Stimulated activated CD4-positive, alpha-beta T cell treated with anti-CD3 and anti-CD28 coated beads, Interleukin-4, amount 100 ng/mL, for 4 hours (primary cell): ENCODE measurements around the gene MAPKBP1.

Source experiments
- DNase-seq, 2 experiments: peaks; one replicate each; pipeline ENCODE4 v3.0.0-alpha.2; 2020

MAPKBP1 gene

DNA sequence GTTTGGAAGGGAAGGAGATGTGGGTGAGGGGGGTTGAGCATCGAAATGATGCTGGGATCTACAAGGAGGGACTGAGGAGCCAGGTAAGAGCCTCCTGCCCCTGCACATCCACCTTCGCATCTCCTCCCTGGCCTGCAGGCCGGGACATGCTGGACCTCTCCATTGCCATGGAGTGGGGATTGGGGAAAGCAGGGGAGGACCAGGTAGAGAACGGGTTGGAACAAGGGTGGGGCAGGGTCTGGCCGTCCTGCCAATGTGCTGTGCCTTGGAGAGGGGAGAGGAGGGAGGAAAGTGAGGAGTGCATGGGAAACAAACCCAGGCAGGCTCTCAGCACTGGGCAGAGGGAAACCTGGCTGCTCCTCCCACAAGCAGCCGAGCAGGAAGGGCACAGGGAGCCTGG, 74.9 kb downstream of the MAPKBP1 start:
- DNase-seq, result no peak

DNA sequence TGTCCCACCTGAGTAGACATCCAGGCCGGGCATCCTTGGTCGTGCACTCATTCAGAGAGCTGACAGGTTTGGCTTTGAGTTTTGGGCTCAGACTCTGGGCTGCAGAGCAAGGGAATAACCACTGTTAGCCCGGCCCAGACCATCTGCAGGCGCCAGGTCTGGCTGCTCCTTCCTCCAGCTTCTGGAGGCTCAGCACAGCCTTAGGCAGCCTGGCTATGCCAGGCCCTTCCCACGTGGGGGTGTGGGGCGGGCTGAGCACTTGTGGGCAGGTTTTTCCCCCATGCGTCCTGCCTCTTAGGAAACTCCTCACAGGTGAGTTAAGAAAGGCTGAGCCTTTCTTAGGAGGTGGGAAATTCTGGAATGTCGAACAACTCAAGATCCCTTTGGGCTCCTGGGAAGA, 75.6 kb downstream of the MAPKBP1 start:
- no peak for DNase-seq

DNA sequence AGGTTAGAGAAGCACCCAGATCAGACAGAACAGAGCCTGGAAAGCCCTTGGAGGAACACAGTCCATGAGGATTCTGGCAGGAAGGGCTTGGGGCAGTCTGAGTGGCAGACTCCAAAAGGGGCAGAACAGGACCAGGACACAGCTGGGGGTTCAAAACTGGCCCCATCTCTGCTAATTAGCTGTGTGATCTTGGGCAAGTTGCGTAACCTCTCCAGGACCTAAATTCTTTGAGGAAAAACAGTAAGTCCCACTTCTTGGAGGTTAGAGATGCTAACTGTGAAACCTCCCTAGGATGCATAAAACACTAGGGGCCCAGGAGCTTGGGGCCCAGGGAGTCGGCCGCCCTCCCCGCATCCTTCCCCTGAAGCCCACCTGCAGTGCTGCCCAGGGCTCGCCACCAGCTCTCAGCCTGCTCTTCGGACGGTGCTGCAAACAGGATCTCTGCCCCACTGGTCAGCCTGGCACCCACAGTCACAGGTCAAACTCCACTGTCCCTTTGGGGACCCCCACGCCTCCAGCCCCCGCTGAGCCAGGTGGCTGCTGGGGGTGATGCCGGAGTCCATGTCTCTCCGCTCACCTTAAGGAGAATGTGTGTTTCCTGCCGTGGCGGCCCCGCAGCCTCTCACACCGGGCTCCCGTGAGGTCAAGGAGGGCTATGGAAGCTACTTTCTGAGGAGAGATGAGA, 76.3 kb downstream of the MAPKBP1 start:
- DNase-seq, result no peak

DNA sequence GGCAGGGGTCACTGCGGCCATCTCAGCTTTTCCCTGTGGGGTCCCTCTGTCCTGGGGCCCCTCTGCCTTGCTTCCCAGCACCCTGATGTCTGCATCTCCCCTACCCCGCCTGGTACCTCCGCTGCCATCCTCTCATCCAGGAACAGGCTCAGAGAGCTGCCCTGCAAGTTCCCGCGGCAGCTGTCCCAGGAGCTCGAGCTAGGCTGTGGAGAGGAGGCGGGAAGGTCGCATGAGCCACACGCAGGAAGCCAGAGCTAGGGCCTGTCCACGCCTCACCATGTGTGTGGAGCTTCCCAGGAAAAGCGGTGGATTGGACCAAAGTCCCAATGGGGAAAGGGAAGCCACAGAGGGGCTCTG, 76.9 kb downstream of the MAPKBP1 start:
- no peak for DNase-seq

DNA sequence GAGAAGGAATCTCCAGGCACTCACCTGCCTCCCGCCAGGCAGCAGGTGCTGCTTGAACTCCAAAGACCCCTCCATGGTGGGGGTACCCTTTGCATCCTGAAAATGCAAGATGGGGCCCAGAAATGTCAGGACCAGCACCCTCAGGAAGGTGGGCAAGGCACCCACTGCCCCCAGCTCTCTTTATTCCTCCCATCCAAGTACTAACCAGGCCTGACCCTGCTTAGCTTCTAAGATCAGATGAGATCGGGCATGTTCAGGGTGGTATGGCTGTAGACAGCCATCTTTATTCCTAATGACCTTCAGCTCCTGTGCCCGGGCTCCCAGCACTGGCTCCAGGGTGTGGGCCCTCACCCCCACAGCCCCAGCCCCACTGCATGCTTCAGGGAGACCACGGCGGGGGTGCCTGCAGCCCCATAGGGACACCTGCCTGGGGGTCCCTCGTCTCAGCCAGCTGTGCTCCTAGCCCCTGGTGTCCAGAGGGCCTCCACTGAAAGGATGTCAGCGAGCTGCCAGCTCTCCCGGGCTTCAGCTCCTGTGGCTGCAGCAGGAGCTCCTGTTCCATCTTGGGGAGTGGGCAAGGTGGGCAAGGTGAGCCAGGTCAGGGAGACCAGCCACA, 77.6 kb downstream of the MAPKBP1 start:
- DNase-seq, result no peak

DNA sequence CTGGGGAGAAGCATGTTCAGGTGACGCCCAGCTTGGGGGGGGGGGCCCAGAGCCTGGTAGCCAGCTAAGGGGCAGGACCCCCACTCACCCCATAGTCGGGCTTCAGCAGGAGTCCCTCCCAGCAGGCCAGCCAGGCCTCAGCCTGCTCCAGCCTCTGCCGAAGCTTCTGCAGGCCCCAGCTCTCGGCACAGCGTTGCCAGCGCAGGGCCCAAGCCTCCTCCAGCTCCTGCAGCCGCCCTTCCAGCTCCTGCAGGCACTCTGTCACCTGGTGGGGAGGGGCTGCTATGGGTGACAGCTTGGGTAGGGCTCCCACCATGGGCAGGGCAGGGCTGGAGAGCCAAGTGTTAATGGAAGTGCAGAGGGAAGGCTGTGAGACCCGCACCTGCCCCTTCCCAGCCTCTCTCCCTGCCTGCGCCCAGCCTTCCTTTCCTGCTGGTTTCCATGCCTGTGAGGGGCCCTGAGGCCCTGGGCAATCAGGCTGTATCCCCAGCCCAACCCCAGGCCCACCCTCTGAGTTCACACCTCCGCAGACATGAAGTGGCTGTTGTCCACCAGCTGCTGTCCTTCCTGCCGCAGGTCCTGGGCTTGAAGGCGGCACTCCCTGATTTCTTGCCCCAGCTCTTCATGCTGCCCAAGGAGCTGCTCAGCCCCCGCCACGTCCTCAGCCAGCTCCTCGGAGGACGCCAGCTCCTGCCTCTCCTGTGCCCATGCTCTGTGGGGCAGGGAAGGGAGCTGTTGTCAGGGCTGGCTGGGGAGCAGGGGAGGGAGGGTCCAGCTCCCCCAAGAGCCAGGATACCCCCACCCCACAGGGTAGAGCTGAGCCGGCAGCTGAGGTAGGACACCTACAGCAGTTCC, 78.7 kb downstream of the MAPKBP1 start:
- DNase-seq, result no peak

DNA sequence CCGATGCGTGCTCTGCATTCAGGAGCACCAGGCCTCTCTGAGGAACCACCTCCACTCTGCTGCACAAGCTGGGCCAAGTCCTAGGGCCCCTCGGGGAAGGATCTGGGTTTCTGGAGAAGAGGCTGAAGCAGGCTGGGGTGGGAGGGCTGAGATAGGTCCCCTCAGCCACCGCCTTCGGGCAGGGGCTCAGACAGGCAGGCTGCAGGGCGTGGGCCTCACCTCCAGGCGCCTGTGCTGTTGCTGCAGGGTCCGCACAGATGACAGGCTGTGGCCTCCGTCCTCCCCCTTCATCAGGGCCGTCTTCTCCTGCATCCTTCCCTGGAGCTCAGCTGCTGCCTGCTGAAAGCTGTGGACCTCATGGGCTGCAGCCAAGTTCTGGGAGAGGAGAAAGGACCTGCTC, 79.5 kb downstream of the MAPKBP1 start:
- no peak for DNase-seq

DNA sequence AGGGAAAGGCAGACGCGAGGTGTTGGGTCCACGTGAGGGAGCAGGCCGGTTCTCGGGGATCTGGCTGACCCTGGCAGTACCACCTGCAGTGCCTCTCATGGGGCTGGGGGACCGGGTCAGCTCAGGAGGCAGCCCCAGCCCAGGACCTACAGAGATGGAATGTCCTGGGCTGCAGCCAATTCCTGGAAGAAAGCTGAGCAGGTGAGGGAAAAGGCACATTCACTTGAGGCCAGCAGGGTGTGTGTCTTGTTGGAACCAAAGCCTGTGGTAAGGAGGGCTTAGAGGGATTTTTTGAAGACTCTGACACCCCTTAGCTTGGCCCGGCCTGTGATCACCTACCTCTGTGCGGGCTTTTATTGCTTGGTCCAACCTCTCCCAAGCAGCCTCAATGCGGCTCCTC, 80.2 kb downstream of the MAPKBP1 start:
- no peak for DNase-seq

DNA sequence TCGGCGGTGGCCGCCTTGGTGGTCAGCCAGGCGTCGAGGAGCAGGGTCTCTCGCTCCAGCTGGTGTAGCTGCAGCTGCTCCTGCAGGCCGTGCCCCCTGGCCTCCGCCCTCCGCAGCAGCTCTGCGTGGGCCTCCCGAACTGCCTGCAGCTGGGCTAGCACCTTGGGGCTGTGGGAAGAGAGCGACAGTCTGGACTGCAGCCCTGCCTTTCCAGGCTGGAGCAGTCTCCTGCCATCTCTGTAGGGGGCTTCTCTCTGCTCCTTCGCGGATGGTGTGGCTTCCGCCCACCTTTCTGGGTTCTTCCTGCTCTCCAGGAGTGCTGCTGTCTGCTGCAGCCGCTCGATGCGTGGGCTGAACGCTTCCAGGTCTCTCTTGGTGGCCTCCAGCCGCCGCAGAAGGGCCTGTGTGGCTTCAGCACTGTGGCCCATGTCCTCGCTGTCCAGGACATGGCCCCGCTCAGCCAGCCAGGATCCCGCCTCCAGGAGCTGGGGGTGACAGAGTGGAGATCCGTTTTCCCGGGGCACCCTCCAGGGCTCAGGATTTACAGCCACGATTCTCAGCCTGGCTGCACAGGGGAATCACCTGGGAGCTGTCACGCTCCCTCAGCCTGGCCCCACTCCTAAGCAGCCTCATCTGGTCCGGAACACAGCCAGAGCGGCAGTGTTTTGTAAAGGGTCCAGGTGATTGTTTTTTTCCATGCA, 81.1 kb downstream of the MAPKBP1 start:
- DNase-seq, result no peak

DNA sequence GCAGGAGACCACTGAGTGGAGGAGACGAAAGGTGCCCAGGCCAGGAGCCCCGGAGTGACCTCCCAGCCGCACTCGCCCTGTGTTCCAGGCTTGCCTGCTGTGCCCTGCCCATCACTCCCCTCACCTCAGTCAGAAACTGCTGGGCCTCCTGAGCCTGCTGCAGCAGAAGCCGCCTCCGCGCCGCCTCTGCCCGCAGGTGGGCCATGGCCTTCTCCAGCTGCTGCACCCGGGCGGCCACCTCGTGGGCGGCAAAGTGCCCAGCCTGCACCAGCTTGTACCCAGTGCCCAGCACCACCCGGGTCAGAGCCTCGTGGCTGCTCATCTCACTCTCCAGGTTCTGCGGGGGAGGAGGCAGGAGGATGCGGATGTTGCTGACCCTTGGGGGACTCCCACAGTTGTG, 82.0 kb downstream of the MAPKBP1 start:
- no peak for DNase-seq

DNA sequence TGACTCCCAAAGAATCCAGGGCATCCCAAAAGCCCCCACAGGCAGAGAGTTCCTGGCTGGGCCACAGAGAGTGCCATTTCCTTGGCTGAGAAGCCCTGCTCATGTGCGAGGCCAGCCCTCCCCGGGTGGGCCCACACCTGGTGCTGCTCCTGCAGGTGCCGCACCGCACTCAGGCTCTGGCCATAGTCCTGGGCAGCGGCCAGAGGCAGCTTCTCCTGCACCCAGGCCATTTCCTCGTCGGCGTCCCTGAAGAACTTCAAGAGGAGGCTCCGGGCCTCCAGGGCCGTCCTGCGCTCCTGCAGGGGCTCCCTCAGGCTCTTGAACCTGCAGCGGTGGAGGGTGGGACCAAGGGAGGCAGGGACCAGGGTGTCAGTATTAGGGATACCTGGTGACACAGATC, 82.4 kb downstream of the MAPKBP1 start:
- DNase-seq, result no peak

DNA sequence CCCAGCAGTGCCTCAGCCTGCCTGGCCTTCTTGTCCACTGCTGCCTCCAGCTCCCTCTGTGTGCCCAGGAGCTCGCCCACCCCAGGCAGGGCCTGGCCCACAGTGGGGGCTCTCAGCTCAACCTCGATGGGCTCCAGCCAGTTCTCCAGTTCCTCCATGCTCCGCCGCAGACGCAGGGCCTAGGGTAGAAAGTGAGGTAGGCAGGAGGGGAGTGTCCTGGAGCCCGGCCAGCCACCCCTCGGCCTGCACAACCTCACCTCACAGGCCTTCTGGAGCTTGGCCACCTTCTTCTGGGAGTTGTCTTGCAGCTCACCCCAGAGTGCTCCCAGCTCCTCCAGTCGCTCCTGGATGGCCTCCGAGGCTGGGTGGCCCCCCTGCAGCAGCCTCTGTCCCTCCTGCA, 83.0 kb downstream of the MAPKBP1 start:
- DNase-seq, result no peak

DNA sequence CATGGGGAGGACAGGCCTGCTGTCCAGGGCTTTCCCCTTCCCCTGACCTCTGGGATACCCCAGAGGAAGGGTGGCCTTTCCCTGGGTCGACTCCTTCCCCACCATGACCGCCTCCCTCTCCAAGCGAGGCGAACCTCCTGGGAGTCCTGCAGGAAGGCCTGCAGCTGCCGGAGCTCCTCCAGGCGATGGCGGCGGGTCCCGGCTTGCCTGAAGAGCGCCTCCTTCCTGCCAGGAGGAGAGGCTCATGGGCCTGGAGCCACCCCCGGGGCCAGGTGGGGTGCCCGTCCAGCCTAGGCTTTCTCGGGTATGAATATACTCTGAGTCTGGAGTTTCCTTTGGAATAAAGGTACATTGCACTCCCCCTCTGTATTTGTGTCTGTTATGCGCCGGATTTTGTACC, 84.5 kb downstream of the MAPKBP1 start:
- no peak for DNase-seq

DNA sequence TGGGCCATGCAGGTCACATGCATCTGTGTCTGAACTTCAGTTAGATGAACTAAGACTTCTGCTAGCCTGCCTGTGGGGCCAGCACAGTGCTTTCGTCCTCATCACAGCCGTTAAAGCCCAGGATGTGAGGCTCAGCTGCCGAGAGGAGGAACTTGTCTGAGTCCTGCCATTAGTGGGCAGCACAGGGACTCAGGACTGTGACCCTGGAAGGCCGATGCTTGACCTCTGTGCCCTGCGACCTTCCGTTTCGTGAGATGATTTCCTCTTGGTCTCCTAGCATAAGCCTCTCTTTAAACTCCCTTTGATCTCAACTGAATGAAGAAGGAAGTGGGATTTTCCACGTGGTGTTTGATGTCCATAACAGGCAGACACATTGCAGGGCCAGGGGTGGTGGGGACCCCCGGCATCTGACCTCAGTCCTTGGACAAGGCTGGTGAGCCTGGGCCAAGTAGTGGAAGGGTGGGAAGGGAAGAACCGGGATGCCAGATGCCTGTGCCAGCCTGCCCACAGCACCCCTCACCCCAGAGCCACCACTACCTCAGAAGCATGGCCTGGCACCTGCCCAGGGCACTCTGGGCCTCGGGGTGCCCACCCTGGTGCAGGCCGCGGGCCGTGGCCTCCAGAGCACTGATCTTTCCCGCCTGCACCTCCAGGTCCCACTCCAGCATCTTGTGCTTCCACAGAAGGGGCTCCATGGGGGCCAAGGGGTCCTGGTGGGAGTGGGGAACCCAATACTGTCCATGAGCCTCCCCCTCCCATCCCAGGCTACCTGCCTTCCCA, 86.0 kb downstream of the MAPKBP1 start:
- DNase-seq, result no peak

DNA sequence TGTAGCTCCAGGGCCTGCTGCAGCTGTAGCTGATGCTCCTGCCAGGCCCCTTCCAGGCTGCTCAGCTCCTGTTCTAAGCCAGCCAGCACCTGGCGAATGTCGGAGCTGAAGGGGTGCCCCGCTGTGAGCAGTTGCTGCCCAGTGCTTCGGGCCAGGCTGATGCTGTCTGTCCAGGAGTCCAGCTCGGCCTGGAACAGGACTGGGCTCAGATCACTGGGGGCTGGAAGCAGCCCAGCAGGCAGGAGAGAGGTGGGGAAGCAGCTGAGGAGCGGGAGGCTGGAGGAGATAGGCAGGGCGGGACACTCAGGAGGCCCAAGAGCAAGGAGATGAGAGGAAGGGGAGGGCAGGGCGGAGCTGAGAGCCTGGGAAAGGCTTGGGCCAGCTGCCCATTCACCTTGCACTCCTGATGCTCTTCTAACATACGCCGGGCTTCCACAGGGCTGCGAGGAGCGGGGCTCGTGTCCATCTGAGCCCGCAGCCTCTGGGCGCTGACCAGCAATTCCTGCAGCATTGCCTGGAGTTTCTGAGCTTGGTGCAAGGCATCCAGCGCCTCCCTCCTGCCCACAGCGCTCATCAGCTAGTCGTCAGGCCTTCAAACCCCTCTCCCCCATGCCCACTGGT, 87.6 kb downstream of the MAPKBP1 start:
- DNase-seq, result no peak

DNA sequence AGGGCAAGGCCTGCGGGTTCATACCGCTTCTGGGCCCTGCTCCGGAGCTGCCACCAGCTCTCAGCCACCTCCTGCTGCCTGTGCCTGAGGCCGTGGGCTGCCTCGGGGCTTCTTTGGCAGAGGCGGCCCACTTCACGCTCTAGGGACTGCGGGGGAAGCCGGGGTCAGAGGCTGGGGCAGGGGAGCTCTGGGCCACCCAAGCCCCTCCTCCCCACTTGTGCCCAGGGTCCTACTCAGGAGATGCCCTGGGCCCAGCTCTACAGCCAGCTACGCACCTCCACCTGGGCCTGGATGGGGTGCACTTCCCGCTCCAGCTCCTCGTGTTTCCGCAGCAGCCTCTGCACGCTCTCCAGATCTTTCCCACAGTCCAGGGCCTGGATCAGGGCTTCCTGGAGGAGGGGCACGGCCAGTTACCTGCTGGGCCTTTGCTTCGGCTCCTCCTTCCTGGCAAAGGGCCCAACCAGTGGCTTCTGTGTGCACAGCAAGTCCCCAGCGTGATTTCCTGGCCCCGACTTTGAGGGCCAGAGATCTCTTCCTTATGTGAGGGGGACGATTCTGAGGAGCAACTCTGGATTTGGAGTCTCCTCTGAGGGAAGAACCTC, 88.3 kb downstream of the MAPKBP1 start:
- DNase-seq, result no peak

DNA sequence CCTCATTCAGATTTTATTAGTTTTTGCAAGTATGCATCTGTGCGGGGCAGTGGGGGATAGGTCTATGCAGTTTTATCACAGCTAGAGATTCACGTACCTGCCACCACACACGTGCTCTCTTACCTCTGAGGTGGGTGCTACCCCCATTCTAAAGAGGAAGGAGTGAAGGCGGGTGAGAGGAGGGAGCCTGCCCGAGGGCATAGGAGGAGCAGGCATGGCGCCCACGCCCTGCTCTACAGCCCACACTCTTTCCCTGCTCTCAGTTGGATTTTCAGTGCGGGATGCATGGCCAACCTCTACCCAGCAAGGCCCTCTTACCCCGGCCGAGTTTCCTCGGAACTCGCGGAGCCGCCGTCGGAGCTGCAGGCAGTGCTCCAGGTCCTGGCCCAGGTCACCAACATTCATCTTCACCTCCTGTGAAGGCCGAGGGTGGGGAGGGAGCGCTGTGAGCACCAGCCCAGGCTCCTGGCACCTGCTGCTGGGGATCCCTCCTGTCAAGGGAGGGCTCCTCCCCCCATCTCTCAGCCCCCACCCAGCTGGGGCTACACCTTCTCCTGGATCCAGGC, 91.3 kb downstream of the MAPKBP1 start:
- DNase-seq, result no peak

DNA sequence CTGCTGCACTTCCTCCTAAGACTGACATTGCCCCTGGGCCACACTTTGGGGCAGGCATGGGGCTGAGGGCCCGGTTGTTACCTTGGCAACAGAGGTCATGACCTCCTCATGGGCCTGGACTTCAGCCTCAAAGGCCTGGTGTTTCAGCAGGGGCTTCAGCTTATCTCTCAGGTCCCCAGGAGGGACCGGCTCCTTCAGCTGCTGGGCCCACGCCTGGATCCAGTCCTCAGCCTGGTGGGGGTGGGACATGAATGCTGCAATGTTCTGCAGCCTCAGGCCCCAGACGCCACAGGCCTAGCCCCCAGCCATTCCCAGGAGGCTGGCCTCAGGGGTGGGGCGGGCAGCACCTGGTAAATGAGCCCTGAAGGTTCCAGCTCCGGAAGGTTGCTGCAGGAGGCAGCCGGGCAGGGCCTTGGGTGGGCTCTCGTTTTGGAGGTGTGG, 92.0 kb downstream of the MAPKBP1 start:
- no peak for DNase-seq

DNA sequence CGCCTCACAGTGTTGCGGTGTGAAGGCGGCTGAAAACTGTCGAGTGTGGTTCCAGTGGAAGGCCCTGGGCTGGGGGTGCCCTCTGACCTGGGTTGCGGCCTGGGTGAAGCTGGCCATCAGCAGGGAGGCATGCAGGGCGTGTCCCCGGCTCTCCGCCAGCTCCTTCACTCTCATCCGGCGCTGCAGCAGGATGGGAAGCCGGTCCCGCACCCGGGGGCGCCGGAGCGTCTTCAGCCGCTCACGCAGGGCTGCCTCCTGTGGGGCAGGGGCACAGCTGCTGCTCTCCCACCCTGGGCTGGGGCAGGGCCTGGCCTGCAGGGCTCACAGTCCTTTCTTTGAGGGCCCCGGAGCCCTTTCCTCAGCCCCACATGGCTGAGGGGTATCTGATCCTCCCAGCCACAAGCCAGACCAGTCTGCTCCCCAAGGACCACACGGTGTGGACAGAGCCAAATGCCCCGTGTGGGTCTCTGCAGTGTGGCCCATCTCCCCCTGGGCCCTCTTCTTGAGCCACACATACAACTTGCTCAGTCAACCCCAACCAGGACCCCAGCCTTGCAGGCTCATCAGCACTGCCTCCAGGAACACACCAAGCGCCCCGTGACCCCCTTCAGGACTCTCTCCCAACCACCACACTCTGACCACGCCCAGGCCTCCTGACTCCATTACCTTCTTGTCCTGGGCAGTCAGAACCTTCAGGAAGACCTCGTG, 92.7 kb downstream of the MAPKBP1 start:
- DNase-seq, result no peak

DNA sequence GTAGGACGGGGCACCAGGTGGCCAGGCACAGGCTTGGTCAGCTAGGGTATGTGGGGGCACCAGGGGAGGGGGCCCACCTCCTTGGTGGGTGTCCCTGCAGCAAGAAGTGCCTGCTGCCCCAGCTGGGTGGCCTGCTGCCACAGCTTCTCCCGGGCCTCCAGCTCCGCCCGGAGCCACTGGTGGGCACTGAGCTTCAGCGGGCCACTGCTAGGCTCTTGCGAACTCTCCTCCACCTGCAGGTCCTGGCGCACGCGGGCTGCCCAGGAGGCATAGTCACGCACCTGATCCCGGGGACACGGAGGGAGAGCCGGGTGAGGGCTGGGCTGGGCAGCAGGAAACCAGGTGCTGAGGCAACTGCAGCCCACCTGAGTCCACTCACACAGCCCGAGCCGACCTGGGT, 94.0 kb downstream of the MAPKBP1 start:
- no peak for DNase-seq
